HepG2 (cell line): Measurements from ENCODE around the gene IRAK4. TPM values are rescaled to one million over a fixed set of nuclear protein-coding genes. Genes with fewer than 3 reads are reported as not detected.

Experiments
- CENPT ChIP-seq: sonication (generic); formaldehyde crosslinking; IDR thresholded peaks from 2 replicates; pipeline ENCODE4 v1.8.0; 2022; ENCODE audit warnings: low read depth, mild to moderate bottlenecking, moderate library complexity, missing genetic modification reagents
- FOSL2 ChIP-seq: sonication (generic); formaldehyde crosslinking; IDR thresholded peaks from 2 replicates; pipeline ENCODE4 v1.4.0; 2020; ENCODE audit warnings: missing genetic modification reagents
- HMGXB4 ChIP-seq, 2 experiments: sonication (generic) in 1 of 2; formaldehyde crosslinking in 1 of 2; IDR thresholded peaks; 2 replicates each; pipeline versions ENCODE4 v1.4.0 to v1.6.1; 2018 to 2020; ENCODE audit warnings: missing genetic modification reagents in 2 of 2, borderline replicate concordance in 1 of 2, low read depth in 1 of 2, mild to moderate bottlenecking in 1 of 2, missing biosample characterization in 1 of 2
- HNF4G ChIP-seq, 2 experiments: sonication (generic) in 1 of 2; formaldehyde crosslinking in 1 of 2; IDR thresholded peaks; 2 replicates each; pipeline versions ENCODE4 v1.4.0 to v1.6.1; 2011 to 2020; ENCODE audit warnings: borderline replicate concordance in 2 of 2, low read depth in 2 of 2, mild to moderate bottlenecking in 2 of 2, low read length in 1 of 2, missing genetic modification reagents in 1 of 2, moderate library complexity in 1 of 2
- HNRNPUL1 ChIP-seq: fragments of 200-400 bp; formaldehyde crosslinking; IDR thresholded peaks from 2 replicates; pipeline ENCODE4 v1.6.1; 2017; ENCODE audit warnings: low read depth, mild to moderate bottlenecking, low read length, moderate library complexity
- KDM1A ChIP-seq: IDR thresholded peaks from 2 replicates; pipeline ENCODE4 v1.6.1; 2016; ENCODE audit warnings: missing compliant biosample characterization
- MED8 ChIP-seq: sonication (generic); formaldehyde crosslinking; IDR thresholded peaks from 2 replicates; pipeline ENCODE4 v1.8.1; 2023; ENCODE audit warnings: mild to moderate bottlenecking, missing genetic modification reagents; ENCODE audit not compliant: insufficient replicate concordance
- SMC3 ChIP-seq: IDR thresholded peaks from 2 replicates; pipeline ENCODE4 v1.6.1; 2011; ENCODE audit warnings: low read length, improper control_type of control experiment
- SP4 ChIP-seq: sonication (generic); formaldehyde crosslinking; IDR thresholded peaks from 2 replicates; pipeline ENCODE4 v1.8.1; 2023; ENCODE audit warnings: mild to moderate bottlenecking, missing genetic modification reagents
- ZNF432 ChIP-seq: sonication (generic); formaldehyde crosslinking; IDR thresholded peaks from 2 replicates; pipeline ENCODE4 v1.5.0; 2020; ENCODE audit warnings: missing genetic modification reagents, mild to moderate bottlenecking, borderline replicate concordance
- ZNF564 ChIP-seq: sonication (generic); formaldehyde crosslinking; IDR thresholded peaks from 2 replicates; pipeline ENCODE4 v1.8.1; 2023; ENCODE audit warnings: mild to moderate bottlenecking, missing genetic modification reagents
- ZNF597 ChIP-seq: sonication (generic); formaldehyde crosslinking; IDR thresholded peaks from 2 replicates; pipeline ENCODE4 v1.5.0; 2020; ENCODE audit warnings: missing genetic modification reagents
- ZNF879 ChIP-seq: sonication (generic); formaldehyde crosslinking; IDR thresholded peaks from 2 replicates; pipeline ENCODE4 v1.8.1; 2023; ENCODE audit warnings: missing genetic modification reagents
- ZSCAN30 ChIP-seq: sonication (generic); formaldehyde crosslinking; IDR thresholded peaks from 2 replicates; pipeline ENCODE4 v1.5.0; 2020; ENCODE audit warnings: mild to moderate bottlenecking, missing genetic modification reagents
- polyA plus RNA-seq, 8 experiments: library from polyadenylated mRNA; depleted of rRNA in 3 of 8; stranded (reverse) in 7 of 8; unstranded in 1 of 8; fragments of >200 nt; fragmentation: Illumina TruSeq in 4 of 8; extraction: Trizol in 4 of 8; gene quantifications; 2 replicates each; pipeline versions ENCODE4 v1.2.1 to v1.2.3, GENCODE V29; 2011 to 2016; ENCODE audit warnings: low read depth in 4 of 8, missing spikeins in 1 of 8, mixed read lengths in 1 of 8; ENCODE audit not compliant: insufficient read depth in 1 of 8
- total RNA-seq, 5 experiments: library from RNA; depleted of rRNA; stranded (reverse); fragments of >200 nt; fragmentation: Illumina TruSeq; extraction: Trizol; gene quantifications; 2 replicates each; pipeline ENCODE4 v1.2.3, GENCODE V29; 2016; ENCODE audit warnings: low read depth in 1 of 5
- TF ChIP-seq, protein P1 (sequence below): sonication (generic); formaldehyde crosslinking; IDR thresholded peaks from 2 replicates; pipeline ENCODE4; 2020; ENCODE audit warnings: missing genetic modification reagents, mild to moderate bottlenecking, borderline replicate concordance

IRAK4 gene
- total and polyA plus RNA-seq, 2 of the 13 experiments (the other 11 are each of a cell fraction or from before 2014, with no cell fraction given) = 6.6 to 7.1 TPM

GRCh38 chr12:43758728-43759563 lies at the start of gene IRAK4, which contains the start of gene PUS7L (continued):
- TF ChIP-seq HNRNPUL1 (no peak), KDM1A (CRISPR knock-in tag) (no peak), HMGXB4 (CRISPR knock-in tag; IDR thresholded peaks at IDR 0.05; ENCODE audit: borderline replicate concordance in 1 of 2, low read depth in 1 of 2) (peak; percentile 68 to 71), ZSCAN30 (CRISPR knock-in tag) (no peak), ZNF564 (CRISPR knock-in tag) (no peak), ZNF597 (CRISPR knock-in tag) (no peak), ZNF432 (CRISPR knock-in tag) (no peak), FOSL2 (CRISPR knock-in tag) (no peak; the same call in 1 of the 2 replicates), ZNF879 (CRISPR knock-in tag) (no peak), SMC3 (no peak), CENPT (CRISPR knock-in tag) (no peak), HNF4G (IDR thresholded peaks at IDR 0.05; ENCODE audit: borderline replicate concordance, low read depth, low read length) (no peak), HNF4G (CRISPR knock-in tag; IDR thresholded peaks at IDR 0.05; ENCODE audit: borderline replicate concordance, low read depth) (no peak), MED8 (CRISPR knock-in tag) (no peak), SP4 (CRISPR knock-in tag) (peak; percentile 53; the same call in 1 of the 2 replicates)
- TF ChIP-seq, protein P1, sequence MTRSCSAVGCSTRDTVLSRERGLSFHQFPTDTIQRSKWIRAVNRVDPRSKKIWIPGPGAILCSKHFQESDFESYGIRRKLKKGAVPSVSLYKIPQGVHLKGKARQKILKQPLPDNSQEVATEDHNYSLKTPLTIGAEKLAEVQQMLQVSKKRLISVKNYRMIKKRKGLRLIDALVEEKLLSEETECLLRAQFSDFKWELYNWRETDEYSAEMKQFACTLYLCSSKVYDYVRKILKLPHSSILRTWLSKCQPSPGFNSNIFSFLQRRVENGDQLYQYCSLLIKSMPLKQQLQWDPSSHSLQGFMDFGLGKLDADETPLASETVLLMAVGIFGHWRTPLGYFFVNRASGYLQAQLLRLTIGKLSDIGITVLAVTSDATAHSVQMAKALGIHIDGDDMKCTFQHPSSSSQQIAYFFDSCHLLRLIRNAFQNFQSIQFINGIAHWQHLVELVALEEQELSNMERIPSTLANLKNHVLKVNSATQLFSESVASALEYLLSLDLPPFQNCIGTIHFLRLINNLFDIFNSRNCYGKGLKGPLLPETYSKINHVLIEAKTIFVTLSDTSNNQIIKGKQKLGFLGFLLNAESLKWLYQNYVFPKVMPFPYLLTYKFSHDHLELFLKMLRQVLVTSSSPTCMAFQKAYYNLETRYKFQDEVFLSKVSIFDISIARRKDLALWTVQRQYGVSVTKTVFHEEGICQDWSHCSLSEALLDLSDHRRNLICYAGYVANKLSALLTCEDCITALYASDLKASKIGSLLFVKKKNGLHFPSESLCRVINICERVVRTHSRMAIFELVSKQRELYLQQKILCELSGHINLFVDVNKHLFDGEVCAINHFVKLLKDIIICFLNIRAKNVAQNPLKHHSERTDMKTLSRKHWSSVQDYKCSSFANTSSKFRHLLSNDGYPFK (CRISPR knock-in tag) = peak; percentile 67; the same call in 1 of the 2 replicates
